NCI-H345 treated with DMSO at 0.1 percent for 48 hours (cell line): Measurements from ENCODE around the gene UGT1A6.
"Not testable (repeated sequence)": the region's sequence is repeated elsewhere in the genome, so short reads cannot be mapped to it uniquely, and the experiment has no call there.

Experiments
- DNase-seq: peaks from one replicate; lab custom pipeline; 2025; ENCODE audit not compliant: unreplicated experiment; lab: John Stamatoyannopoulos, UW

Gene UGT1A6

DNA sequence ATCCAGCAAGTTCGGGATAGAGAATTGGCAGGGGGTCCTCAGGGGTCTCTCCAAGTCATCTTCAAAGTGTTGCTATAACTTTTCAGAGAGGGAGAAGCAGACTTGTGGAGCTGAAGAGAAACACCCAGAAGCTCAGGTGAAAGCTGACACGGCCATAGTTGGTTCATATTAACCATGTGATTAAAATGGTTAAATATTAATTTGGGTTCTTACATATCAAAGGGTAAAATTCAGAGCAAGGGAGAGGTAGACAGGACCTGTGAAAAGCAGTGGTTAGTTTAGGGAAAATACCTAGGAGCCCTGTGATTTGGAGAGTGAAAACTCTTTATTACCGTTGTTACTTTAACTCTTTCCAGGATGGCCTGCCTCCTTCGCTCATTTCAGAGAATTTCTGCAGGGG, at the start of gene UGT1A6:
TSS of gene UGT1A6 (plus strand) at position 243 of the 400 bp plus-strand sequence. CDS start at position 358, 115 bp downstream.
- no peak for DNase-seq

DNA sequence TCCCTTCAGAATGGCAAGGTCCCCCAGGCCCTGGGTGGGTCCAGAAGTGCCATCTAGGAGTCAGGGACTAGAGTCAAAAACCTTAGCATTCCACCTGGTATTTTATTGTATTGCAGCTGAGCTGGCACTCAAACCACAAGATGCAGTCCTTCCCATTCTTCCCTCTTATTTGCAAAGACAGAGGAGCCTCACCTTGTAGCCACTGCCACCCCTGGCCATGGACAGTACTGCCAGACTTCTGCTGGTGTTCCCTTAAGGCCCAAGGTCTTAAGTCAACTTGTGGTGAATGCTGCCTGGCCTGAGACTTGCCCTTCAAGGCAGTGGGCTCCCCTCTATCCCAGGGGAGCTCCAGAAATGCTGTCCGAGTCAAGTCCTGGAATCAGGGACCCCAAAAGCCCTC, 49.6 kb upstream of the UGT1A6 start:
- DNase-seq: no peak

DNA sequence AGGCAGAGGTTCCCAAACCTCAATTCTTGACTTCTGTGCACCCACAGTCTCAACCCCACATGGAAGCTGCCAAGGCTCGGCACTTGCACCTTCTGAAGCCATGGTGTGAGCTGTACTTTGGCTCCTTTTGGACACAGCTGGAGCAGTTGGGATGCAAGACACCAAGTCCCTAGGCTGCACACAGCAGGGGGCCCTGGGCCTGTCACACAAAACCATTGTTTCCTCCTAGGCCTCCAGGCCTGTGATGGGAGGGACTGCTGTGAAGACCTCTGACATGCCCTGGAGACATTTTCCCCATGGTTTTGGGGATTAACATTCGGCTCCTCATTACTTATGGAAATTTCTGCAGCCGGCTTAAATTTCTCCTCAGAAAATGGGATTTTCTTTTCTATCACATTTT, 46.7 kb upstream of the UGT1A6 start:
- DNase-seq: not testable (repeated sequence)

DNA sequence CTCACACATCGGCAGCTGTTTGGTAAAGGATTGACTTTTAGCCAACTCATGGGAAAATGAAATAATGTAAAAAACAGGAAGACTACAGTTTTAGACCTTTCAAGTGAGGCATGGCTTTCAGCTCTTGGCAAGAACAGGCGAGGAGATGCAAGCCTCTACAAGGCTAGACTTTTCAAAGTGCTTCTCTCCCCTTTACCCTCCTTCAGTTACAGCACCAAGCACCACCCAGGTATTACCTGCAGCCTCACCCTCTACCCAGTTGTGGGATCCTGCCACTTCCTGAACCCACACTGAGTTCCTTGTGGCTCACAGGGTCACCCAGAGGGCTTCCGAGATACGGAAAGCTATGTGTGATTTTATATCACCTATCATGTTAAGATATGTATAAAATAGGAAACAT, 41.7 kb upstream of the UGT1A6 start:
- no peak for DNase-seq

DNA sequence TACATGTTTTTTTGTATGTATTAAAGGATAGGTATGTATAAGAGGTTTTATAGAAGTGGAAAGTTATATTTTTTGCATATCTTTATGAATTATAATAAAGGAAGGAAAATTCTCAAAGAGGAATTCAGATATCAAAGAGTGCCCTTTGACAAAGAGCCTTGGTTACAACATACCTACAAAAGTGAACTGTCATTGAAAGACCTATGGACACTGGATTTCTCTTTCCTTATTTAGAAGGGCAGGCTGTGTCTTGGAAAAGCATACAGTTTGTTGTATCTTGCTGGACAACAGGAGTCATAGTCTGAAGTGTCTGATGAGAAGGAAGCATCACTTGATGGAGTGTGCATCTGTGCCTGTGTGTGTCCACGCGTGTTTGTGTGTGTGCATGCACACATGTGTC, 41.3 kb upstream of the UGT1A6 start:
- DNase-seq: no peak

DNA sequence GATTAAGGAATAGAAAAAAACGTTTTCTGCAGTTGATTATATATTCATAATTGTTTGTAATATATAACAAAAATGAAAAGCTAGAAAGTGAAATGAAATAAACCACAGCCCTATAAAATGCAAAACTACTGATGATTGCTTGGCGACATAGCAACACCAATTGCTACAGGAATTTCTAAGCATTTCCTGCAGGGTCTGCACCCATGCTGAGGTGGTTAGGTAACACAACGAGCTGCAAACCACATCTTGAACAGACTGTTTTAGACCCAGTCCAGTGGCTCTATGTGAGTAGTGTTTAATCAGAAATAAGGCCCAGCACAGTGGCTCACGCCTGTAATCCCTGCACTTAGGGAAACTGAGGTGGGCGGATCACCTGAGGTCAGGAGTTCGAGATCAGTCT, 38.2 kb upstream of the UGT1A6 start:
- no peak for DNase-seq

DNA sequence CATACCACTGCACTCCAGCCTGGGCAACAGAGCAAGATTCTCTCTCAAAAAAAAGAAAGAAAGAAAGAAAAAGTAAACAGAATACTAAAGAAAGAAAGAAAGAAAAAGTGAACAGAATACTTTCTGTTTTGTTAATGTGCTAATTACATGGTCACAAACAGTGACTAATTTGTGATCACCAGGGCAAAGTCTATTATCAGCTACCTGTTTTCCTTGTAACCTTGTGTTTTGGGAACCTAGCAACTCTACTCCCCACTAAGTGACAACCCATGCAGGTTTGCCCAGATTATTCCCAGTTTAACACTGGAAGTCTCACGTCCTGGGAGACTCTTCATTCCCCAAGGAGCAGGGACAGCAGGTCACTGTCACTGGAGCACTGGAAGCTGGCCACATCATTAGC, 37.6 kb upstream of the UGT1A6 start:
- DNase-seq: no peak

DNA sequence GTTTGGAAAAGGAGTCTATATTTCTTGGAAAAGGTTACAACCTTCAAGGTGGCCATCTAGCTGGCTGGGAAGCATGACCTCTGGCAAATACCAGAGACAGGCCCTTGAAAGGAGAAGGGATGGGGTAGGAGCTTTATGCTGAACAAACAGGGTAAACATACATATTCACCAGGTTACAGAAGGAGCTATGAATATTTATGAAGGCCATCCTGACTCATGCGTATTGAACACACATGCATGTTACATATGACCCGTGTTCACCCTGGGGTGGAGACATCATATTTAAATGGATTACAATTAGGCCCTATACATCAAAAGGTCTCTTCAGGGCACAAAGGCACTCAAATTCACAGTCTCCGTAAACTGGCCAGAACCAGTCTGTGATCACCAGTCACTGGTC, 36.7 kb upstream of the UGT1A6 start:
- not testable (repeated sequence) for DNase-seq

DNA sequence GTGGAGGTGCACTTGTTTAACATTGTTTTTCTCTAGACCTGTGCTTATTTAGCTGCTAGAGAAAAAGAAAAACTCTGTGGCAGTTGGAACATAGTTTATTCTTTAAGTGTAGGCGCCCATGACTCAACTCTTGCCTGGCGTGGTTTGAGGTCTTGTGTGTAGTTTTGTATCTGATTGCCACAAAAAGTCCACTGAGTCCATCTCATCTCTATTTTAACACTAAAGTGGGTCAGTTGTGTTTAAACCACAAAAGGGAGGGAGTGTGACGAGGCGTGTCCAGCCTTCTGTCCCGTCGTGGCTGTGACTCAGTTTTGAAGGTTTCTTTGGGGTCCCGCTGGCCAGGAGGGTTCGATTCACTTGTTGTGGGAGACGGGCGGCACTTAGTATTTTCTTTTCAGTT, 36.2 kb upstream of the UGT1A6 start:
- DNase-seq: no peak

DNA sequence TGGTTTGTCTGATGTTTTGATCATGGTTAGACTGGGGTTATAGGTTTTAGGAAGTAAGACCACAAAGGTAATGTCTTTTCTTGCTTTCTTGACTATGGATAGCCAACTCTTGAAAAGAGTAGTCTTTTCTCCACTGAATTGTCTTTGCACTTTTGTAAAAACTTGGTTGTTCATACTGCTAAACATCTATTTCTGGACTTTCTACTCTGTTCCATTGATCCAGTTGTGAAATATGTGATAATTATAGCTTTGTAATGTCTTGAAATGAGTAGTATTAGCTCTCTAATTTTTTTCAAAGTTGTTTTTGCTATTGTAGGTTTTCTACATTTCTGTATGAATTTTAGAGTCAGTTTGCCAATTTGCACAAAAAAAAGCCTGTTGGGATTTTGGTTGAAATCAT, 34.1 kb upstream of the UGT1A6 start:
- DNase-seq: no peak

DNA sequence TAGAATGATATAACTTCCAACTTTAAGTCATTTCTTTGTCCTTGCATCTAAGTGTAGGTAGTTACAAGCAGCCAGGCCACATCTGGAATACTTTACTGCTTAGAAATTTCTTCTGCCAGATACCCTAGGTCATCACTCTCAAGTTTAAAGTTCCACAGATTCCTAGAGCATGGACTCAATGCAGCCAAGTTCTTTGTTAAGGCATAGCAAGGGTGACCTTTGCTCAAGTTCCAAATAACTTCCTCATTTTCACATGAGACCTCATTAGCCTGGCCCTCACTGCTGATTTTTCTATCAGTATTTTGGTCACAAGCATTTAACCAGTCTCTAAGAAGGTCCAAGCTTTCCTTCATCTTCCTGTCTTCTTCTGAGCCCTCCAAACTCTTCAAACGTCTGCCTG, 28.8 kb upstream of the UGT1A6 start:
- DNase-seq: no peak

DNA sequence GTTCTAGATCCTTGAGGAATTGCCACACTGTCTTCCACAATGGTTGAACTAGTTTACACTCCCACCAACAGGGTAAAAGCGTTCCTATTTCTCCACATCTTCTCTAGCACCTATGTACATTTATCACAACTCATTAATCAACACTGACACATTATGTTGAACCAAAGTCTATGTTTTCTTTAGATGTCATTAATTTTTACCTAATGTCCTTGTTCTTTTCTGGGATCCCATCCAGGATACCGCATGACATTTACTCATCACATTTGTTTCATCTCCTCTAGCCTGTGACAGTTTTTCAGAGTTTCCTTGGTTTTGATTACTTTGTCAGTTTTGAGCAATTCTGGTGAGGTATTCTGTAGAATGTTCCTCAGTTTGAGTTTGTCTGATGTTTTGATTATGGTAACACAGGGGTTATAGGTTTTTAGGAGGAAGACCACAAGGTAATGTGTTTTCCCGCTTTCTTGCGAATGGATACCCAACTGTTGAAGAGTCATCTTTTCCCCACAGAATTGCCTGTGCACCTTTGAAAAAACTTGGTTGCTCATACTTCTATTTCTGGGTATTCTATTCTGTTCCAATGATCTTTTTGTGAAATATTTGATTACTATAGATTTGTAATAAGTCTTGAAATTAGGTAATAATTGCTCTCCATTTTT, 24.0 kb upstream of the UGT1A6 start:
- no peak for DNase-seq

DNA sequence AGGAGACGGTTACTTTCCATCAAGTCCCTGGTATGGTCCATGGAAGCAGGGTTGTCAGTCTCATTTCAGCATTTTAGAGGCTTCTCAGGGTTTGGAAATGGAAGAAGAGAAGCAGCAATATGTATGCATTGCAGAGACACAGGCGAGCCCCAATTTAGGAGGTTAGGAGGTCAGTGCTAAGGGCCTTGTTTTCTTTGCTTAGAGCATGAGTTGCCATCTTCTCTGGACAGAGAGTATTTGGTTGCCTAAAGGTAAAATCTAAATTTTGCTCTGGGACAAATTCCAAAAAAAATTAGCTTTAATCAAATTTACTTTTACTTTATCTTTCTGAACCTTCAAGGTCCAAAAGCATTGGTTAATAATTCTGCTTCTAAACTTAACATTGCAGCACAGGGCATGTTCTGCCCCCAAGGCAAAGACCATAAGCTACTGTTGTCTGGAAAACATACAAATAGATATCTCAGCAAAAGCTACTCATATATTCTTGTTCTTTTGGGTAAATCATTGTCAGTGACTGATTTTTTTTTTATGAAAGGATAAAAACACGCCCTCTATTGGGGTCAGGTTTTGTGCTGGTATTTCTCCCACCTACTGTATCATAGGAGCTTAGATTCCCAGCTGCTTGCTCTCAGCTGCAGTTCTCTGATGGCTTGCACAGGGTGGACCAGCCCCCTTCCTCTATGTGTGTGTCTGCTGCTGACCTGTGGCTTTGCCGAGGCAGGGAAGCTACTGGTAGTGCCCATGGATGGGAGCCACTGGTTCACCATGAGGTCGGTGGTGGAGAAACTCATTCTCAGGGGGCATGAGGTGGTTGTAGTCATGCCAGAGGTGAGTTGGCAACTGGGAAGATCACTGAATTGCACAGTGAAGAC, 21.2 kb upstream of the UGT1A6 start, which contains the start of gene UGT1A9:
TSS of gene UGT1A9 (plus strand) at position 609 of the 872 bp plus-strand sequence. CDS start at position 646, 37 bp downstream.
- no peak for DNase-seq

DNA sequence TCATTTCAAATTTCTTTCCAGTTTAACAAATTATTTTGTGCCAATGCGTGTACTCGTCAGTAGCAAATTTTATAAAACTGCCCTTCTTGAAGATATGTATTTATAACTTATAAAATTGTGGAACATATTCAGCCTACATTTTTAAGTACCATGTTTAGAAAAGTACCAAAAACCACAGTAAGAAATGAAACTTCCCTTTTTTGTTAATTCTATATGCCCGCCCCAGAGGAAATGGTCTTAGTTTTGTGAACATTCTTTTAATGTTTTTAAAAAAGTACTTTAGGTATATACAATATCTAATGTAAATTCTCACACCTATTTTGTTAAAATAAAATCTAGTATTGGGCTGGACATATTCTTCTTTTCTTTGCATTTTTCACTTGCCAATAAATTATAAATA, 19.8 kb upstream of the UGT1A6 start:
- DNase-seq: no peak

DNA sequence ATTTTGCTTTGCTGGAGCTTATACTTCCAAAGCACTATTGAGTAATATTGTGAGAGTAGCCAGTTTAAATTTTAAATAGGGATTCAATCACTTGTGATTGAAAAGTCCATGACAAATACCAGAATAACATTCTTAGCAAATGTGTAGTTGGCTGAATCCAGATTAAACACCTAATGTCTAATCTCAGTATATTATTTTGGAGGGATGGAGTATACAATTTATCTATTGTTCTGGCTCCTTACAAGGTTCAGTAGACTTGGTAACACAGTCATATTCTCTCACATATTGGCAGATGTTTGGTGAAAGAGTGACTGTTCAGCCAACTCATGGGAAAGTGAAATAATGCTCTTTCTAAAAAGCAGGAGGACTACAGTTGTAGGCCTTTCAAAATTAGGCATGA, 18.8 kb upstream of the UGT1A6 start:
- no peak for DNase-seq

DNA sequence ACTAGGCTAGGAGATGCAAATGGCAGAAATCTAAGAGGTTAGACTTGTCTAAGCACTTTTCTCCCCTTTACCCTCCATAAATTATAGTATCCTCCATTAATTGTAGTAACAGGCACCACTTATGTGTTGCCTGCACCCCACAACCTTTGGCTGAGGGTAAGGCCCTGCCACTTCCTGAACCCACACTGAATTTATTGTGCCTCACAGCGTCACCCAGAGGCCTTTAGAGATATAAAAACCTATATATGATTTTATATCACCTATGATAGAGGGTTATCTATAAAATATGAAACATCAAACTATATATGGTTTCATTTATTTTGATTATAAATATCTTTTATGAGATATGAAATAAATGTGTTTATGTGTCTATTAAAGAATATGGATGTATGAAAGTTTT, 18.4 kb upstream of the UGT1A6 start:
- no peak for DNase-seq

DNA sequence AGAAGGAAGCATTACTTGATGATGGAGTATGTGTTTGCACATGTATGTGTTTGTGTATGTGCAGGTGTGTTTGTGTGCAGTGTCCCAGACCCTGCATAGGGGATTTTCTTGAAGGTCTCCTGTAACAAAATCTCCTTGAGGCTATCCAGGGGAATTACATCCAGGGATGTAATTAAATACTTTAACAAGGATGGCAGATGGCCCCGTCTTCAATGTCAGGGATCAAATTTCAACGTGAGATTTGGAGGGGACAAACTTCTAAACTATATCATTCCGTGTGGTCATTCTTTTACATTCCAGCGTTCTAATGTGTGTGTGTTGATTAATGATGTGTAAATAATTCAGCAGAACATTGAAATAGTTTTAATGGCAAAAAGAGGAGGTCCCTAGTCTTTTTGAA, 17.7 kb upstream of the UGT1A6 start:
- DNase-seq: no peak

DNA sequence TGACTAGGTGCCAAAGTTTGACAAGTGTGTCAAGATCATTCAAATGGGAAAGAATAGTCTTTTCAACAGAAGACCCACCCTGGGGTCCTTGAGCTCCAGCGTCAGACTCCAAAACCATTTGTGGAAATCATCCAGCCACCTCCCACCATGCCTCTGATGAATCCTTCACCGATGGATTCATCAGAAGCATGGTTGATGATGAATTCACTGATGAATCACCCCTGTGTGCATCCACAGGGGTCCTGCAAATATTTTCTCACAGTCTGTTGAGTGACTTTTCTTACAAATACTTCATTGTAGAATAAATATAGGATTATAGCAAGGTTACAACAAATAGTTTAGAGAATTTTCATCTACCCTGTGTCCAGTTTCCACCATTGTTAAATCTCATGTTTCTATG, 16.6 kb upstream of the UGT1A6 start:
- DNase-seq: no peak

DNA sequence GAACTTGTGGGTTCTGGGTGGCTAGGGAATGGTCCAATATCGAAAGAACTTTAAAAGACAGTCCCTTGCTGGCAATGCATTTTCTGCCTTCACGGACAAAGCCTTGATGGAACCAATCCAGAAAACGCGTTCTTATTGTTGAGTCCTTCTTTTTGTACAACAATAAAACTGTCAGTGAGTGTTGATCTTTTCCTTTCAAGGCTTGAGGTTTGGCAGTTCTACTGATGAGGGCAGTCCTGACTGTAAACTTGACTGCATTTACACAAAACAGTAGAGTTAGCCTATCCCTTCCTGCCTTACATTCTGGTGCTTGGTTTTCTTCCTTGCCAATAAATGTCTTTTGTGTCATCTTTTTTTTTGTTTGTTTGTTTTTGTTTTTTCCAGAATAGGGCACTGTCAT, 13.5 kb upstream of the UGT1A6 start:
- DNase-seq: no peak

DNA sequence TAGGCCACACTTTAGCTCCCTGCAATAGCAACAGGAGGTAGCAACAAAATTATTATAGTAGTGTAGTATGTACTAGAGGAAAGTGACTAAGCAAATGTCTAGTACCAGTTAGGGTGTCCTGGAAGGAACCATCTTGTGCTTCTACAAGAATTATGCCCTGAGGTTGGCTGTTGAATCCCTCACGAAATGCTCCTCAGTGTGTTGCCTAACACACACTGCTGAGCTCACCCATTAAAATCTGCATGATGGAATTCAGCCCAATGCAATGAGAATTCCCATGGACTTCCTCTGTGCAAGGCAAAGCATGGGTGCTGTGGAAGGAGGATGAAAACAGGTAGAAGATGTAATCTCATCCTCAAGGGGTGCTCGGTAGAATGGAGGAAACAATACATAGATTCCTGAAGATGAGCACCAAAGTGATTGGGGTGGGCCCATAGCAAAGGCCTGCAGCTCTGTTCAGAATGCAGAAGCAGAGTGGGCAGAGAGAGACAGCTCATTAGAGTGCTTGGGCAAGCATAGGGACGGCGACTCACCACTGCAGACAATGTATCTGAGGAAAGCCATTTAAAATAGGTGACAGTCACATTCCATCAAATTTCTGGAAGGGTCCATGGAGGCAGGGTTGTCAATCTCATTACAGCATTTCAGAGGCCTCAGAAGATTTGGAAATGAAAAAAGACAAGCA, 12.2 kb upstream of the UGT1A6 start:
- no peak for DNase-seq

DNA sequence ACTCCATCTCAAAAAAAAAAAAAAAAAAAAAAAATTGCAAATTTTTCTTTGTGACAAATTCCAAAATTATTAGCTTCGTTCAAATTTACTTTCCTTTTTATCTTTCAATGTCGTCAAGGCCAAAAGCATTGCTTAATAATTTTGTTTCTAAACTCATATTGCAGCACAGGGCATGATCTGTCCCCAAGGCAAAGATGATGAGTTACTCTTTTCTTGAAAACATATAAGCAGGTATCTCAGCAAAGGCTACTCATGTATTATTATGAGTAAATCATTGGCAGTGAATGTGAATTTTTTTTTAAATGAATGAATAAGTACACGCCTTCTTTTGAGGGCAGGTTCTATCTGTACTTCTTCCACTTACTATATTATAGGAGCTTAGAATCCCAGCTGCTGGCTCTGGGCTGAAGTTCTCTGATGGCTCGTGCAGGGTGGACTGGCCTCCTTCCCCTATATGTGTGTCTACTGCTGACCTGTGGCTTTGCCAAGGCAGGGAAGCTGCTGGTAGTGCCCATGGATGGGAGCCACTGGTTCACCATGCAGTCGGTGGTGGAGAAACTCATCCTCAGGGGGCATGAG, 11.1 kb upstream of the UGT1A6 start, which contains the start of gene UGT1A7:
TSS of gene UGT1A7 (plus strand) at position 381 of the 579 bp plus-strand sequence. CDS start at position 418, 37 bp downstream.
- no peak for DNase-seq
